ENCODE measurements around the gene TSEN15.
"Not testable (repeated sequence)": the region's sequence is repeated elsewhere in the genome, so short reads cannot be mapped to it uniquely, and the experiment has no call there.

TSEN15 gene

DNA sequence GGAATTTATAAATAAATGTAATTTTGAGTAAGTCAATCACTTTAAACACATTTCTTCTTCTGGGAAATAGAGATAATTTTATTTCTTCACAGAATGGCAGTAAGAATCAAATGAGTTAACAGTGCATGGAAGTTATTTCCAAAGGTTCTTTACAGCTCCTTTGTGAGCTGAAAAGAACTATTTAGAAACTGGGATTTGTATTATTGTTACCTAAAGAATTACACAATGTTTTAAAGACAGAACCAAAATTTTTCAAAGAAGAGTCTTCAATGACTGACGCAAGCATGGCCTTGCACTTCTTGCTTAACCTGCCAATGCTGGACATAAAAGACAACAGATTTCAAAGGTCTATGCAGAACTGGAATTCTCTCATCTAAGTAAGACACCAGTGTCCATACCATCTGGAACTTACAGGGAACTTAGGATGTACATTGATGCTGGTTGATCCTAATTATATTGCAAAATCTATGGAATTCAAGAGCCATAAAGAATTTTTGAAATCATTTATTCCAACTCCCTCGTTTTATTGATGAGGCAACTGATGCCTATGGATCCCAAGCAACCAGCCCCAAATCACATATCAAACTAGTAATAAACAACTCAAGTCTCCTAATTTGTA is 16.7 kb upstream of the TSEN15 start:
- TF ChIP-seq, protein P1, sequence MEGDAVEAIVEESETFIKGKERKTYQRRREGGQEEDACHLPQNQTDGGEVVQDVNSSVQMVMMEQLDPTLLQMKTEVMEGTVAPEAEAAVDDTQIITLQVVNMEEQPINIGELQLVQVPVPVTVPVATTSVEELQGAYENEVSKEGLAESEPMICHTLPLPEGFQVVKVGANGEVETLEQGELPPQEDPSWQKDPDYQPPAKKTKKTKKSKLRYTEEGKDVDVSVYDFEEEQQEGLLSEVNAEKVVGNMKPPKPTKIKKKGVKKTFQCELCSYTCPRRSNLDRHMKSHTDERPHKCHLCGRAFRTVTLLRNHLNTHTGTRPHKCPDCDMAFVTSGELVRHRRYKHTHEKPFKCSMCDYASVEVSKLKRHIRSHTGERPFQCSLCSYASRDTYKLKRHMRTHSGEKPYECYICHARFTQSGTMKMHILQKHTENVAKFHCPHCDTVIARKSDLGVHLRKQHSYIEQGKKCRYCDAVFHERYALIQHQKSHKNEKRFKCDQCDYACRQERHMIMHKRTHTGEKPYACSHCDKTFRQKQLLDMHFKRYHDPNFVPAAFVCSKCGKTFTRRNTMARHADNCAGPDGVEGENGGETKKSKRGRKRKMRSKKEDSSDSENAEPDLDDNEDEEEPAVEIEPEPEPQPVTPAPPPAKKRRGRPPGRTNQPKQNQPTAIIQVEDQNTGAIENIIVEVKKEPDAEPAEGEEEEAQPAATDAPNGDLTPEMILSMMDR (IDR thresholded peaks at IDR 0.05; ENCODE audit: insufficient read depth, low read depth, low read length, missing control alignments), result no peak
- no peak overlapping the region for H3K4me3 ChIP-seq (ENCODE audit: low read length)

DNA sequence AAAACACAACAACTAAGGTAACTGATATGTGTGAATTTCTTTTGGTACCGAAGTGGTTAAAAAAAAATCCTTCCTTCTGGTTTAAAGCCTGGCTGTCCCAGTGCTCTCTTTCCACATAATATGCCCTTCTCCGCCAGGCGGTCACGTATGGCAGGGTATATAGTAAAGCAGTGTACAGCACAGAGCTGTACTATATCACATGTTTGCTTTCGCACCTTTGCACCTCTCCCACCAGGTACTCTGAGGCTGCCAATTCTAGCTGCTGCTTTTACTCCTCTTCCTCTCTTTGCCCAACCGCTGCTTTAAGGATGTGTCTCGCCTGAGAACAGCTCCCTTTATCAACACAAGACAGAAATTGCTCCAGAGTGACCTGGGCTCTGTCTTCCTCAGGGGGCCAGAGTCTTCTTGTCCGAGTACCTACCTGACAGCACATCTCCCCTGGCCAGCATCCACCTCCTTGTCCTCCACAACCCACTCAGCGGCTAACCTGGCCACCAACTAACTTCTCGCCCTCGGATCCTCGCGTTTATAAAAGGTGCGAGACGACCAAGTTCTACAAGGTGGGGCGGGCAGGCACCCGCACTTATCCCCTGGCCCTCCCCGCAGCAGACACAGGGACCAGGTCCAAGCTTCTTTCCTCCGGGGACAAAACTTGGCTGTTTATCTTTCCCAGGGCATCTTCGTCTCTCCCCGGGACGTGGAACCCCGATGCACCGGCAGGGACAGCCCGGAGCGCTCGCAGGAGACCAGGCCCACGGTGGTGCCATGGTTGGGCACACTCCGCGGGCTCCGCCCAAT is 15.6 kb upstream of the TSEN15 start:
- TF ChIP-seq, protein P1 (IDR thresholded peaks at IDR 0.05; ENCODE audit: insufficient read depth, low read depth, low read length, missing control alignments), result no peak
- H3K4me3 ChIP-seq (ENCODE audit: low read length), result no peak overlapping the region
- no peak for DNase-seq (ENCODE audit: low read depth)

More for the DNA sequence above, 16.7 kb upstream of the TSEN15 start:
- DNase-seq (ENCODE audit: low read depth), result no peak

DNA sequence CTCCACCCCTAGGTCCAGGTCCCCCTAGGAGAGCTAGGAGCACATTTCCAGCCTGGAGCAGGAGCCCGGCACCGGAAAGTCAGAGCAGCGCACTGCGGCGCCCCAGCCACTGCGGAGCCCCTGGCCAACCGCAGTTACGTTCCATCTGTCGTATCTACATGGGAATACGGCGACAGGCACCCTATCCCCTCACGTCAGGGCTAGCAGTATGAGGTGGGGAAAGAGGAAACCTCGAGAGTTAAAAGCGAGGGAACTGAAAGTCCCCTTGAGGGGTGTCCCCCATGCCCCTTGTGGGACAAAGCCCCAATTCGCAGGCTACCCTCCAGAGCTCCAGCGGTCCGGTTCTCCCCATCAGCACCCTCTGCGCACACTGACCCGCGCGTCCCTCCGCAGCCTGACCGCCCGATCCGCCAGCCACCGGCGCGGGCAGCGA is 15.0 kb upstream of the TSEN15 start:
- H3K4me3 ChIP-seq (ENCODE audit: low read length), result peak overlapping the region; percentile 26
- no peak for DNase-seq (ENCODE audit: low read depth)
- TF ChIP-seq, protein P1 (IDR thresholded peaks at IDR 0.05; ENCODE audit: insufficient read depth, low read depth, low read length, missing control alignments), result no peak

DNA sequence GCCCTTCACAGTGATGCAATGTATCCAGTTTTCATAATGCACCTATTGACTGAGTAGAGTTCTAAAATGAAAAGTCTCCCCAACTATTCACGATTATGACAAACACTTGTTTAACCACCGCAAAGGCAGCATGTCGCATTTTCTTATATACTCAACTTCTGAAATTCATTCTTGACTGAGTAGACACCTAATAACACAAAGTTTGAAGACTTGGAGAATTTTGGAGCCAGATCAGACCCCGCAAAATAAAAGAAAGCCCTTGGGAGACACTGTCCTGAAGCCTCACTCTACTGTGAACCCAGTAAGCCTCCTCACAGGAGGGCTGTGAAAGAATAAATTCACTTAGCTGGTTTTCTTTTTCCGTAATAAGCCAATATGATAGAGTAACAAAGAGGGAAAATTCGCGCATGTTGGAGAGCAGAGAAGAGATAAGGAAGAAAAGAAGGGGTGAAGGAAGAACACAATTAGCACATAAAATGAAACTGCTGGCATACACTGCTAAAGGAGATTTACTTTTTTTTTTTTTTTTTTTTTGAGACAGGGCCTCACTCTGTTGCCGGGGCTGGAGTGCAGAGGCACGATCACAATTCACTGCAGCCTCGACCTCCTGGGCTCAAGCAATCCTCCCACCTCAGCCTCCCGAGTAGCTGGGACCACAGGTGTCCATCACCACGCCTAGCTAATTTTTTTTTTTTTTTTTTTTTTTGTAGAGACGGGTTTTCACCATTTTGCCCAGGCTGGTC is 13.5 kb upstream of the TSEN15 start:
- no peak for DNase-seq (ENCODE audit: low read depth)
- TF ChIP-seq, protein P1 (IDR thresholded peaks at IDR 0.05; ENCODE audit: insufficient read depth, low read depth, low read length, missing control alignments), result no peak
- no peak overlapping the region for H3K4me3 ChIP-seq (ENCODE audit: low read length)

DNA sequence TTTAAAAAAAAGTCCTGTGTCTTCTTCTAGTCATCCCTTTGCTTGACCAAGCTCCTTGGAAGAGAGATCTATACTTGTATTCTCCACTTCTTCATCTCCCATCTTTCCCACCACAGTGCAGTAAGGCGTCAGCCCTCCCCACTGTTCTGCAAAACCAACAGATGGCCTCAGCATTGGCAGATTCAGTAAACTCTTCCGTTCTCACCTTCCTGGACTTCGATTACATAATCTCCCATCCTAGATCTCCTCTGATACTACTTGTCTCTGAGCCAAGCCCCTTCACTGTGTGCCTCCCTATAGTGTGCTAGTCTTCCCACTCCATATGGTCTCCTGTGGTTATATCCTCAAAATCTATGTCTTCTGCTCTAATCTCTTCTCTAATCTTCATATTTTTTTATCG is 12.4 kb upstream of the TSEN15 start:
- no peak for DNase-seq (ENCODE audit: low read depth)
- TF ChIP-seq, protein P1 (IDR thresholded peaks at IDR 0.05; ENCODE audit: insufficient read depth, low read depth, low read length, missing control alignments), result no peak
- no peak overlapping the region for H3K4me3 ChIP-seq (ENCODE audit: low read length)

DNA sequence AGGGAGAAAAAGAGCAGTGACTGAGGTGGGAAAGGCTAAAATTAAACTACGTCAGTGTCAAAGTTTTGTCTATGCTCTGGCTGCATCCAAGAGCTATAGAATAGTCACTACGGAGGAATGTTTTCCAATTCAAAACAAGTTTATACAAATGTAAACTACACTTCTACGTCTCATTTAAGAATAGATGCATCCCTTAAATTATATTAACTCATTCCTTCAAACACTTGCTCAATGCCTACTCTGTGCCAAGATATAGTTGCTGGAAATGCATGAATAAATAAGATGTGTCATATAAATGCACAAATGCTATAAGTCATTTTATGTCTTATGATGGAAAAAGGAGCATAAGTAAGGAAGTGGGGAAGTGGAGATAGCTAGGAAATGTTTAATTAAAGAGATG is 9.8 kb upstream of the TSEN15 start:
- TF ChIP-seq, protein P1 (IDR thresholded peaks at IDR 0.05; ENCODE audit: insufficient read depth, low read depth, low read length, missing control alignments), result no peak
- no peak overlapping the region for H3K4me3 ChIP-seq (ENCODE audit: low read length)
- peak; percentile 19 for DNase-seq (ENCODE audit: low read depth)

DNA sequence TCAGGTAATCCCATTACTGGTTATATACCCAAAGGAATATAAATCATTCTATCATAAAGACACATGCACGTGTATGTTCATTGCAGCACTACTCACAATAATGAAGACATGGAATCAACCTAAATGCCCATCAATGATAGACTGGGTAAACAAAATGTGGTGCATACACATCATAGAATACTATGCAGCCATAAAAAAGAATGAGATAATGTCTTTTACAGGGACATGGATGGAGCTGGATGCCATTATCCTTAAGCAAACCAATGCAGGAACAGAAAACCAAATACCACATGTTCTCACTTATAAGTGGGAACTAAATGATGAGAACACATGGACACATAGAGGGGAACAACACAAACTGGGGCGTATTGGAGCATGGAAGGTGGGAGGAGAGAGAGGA is 8.2 kb upstream of the TSEN15 start:
- not testable (repeated sequence) for DNase-seq (ENCODE audit: low read depth); H3K4me3 ChIP-seq (ENCODE audit: low read length)
